ENCODE results near the gene NCAN. TPM values are rescaled to one million over a fixed set of nuclear protein-coding genes. Genes with fewer than 3 reads are reported as not detected.

NCAN gene
- not detected in 2 replicates for total RNA-seq

DNA sequence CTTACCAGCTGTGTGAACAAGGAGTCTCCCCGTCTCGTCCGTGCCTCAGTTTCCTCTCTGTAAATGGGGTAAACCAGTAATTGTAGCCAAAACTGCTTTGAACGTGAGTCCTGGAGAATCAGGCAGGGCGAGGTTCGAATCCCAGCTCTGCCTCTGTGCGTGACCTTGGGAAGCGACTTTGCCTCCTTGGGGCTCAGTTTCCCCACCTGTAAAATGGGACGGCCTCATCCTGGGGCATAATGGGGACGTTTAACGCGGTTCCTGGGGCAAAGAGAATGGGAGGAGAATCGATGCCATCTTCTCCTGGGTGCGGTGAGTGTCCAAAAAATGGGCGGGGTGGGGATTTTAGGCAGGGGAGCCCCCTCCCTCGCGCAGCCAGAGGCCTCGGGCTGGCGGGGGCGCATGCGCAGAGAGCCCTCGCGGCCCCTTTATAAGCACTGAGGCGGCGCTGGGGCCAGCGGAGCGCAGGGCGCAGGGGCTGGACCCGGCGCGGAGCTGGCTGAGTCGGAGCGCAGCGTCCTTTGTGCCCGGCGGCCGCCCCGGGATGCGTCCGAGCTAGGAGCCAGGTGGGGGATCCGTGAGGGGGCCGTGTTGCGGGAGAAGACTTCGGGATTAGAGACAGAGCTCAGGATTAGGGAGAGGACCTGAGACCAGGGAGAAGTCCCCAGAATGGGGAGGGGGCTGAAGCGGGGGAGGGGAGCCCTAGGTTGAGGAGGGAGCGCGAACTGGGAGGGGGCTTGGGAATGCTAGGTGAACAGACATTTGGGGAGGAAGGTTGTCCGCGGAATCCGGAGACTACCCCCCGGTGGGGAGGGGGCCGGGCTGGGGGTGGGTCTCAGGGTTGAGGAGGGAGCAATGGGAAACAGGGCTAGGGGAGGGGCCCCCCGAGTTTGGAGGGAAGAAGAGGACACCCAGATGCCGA is at the start of gene NCAN:
NCAN (plus strand) TSS at position 460 of the 922 bp plus-strand sequence. CDS start 4,996 bp downstream, outside the sequence.

DNA sequence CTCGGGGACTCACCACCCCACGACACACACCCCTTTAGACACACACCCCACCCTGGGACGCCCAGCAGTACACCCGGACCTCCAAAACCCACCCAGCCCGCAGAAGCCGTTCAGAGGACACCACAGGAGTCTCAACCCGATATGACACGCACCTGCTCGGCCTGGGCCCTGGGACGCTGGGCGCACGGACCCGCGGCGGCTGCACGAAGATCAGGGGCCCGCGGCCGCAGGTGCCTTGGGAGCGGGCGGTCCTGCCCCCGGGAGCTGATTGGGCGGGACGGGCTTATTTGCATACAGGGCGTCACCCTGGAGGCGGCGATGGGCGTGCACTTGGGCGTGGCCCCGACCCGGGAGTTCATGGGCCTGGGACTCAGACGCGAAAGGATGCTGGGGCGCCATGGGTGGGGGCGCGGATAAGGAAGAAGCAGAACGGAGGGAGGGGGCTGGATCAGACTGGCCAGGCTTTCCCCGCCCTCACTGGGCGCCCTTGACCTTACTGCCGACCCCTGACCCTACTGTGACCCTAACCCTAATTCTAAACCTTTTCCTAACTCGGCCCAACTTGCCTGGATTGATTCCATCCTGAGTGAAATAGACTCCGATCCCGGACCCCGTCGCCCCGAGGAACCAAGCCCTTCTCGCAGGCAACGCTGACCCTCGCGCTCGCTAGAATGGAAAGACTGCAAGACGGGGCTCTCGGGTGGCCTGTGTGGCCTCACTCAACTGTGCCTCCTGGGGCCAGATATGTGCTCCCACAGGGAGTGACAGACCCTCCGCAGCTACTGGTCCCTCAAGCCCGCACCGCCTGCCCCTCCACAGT is 41.5 kb upstream of the NCAN start, which contains the start of gene MEF2B:
MEF2B (minus strand) TSS at position 211 of the 820 bp plus-strand sequence. CDS start 19,528 bp downstream, outside the sequence.

DNA sequence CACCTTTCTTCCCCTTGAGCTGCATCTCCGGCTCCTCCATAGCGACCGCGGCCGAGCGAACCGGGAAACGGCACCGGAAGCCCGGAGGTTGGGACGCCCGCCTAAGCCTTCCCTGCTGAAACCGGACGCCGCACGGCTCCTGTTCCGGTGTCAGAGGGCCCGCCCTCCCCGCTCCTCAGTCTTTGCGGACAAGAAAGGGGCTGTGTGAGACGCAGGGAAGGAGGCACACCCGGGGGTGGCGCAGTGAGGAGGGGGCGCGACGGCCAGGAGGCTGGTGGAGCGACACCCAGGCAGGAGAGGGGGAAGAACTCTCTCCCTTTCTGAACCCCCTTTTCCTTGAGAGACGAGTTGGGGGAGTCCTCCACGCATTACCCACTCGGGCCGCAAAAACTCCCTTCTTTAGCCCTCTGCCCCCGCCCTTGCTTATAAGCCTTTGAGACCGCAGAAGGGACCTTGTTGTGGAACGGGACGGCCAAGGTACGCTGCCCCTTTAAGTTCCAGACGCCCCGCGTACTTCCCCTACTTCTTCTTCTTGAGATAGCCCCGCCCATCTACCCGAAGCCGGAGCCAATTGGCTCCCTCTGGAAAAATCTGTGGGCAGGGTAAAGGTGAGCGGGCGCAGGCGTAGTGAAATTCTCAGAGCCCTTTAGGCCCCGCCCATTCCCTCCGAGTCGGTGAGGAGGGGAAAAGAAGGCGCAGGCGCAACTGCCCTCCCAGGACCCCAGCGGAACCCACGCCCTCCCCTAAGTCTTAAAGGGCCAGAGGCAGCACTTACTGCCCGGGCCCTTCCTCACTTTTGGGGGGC is 19.5 kb upstream of the NCAN start, which contains the start of the genes BORCS8 and RFXANK:
BORCS8 (minus strand) TSS at position 75 of the 805 bp plus-strand sequence; CDS start at position 40, 35 bp downstream.
RFXANK (plus strand) TSS at position 181 of the 805 bp plus-strand sequence. CDS start 1,689 bp downstream, outside the sequence.

DNA sequence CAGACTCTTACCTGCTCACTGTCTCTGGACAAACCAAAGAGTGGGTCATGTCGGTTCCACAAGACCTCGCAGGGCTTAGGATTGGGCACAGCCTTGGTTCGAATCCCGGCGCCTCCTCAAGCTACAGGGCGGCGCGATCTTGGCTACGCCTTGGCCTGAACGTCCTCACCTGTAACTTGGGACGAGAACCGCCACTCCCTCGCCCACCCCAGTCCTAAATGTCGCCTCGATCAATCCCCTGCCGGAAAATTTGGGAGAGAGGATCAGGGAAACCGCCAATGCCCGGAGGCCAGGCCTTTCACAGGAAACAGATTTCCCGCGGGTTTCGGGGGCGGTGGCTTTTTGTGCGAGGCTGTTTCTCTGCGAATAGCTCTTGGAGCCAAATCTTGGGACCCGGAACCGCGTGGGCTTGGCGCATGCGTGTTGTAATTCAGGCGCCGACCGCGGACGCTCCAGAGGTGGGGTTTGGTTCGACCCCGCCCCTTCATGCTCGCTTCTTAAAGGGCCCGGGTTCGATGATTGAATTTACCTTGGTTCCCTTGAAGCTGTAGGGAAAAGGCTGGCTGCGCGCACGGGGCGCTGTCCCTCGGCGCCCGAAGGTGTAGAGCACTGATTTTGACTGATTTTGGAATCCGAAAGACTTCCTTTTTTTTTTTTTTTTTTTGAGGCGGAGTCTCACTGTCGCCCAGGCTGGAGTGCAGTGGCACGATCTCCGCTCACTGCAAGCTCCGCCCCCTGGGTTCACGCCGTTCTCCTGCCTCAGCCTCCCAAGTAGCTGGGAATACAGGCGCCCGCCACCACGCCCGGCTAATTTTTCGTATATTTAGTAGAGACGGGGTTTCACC is 8.5 kb upstream of the NCAN start, which contains the start of gene NR2C2AP:
NR2C2AP (minus strand) TSS at position 403 of the 845 bp plus-strand sequence; CDS start at position 49, 354 bp downstream.

Other genes starting within 250 kb of the NCAN start
- gene SUGP2, start 178.4 kb upstream of the NCAN start, total RNA-seq = 13.3 and 14.4 TPM in 2 replicates
- gene ARMC6, start 178.4 kb upstream of the NCAN start, total RNA-seq = 37.1 and 38.9 TPM in 2 replicates
- gene SLC25A42, start 148.0 kb upstream of the NCAN start, total RNA-seq = 4.1 and 4.3 TPM in 2 replicates
- gene TMEM161A, start 73.5 kb upstream of the NCAN start, total RNA-seq = 9.6 and 14.1 TPM in 2 replicates
- not detected in 2 replicates for gene MEF2B, start 41.7 kb upstream of the NCAN start, total RNA-seq
- gene BORCS8, start 19.8 kb upstream of the NCAN start, total RNA-seq = 12.0 and 18.3 TPM in 2 replicates
- gene RFXANK, start 19.7 kb upstream of the NCAN start, total RNA-seq = 65.5 and 82.9 TPM in 2 replicates
- 6.2 and 6.7 TPM in 2 replicates for gene NR2C2AP, start 8.5 kb upstream of the NCAN start, total RNA-seq
- not detected in 2 replicates for gene TM6SF2, start 61.3 kb downstream of the NCAN start, total RNA-seq
- 21.3 and 23.0 TPM in 2 replicates for gene SUGP1, start 108.6 kb downstream of the NCAN start, total RNA-seq
- 25.2 and 26.7 TPM in 2 replicates for gene MAU2, start 108.9 kb downstream of the NCAN start, total RNA-seq
- gene GATAD2A, start 193.7 kb downstream of the NCAN start, total RNA-seq = 34.0 and 40.5 TPM in 2 replicates

Measured in dermis lymphatic vessel endothelial cell (primary cell).